Neuronal stem cell (in vitro differentiated cells): ENCODE measurements around the gene MAGEA10.

Experiments used
- DNase-seq: peaks from one replicate; pipeline ENCODE4 v3.0.0-alpha.2; 2013; ENCODE audit warnings: low spot score
- H2AFZ ChIP-seq: one replicate; pipeline ENCODE4 v1.6.1; 2013; ENCODE audit warnings: mild to moderate bottlenecking, low read length, inconsistent platforms
- H2AK5ac ChIP-seq: 2 replicates; pipeline ENCODE4 v1.6.1; 2013; ENCODE audit warnings: low read depth, mild to moderate bottlenecking, inconsistent platforms, low read length, moderate library complexity, mixed read lengths
- H2BK120ac ChIP-seq: 2 replicates; pipeline ENCODE4 v1.6.1; 2013; ENCODE audit warnings: low read depth, mild to moderate bottlenecking, inconsistent platforms, low read length, moderate library complexity, mixed read lengths
- H2BK12ac ChIP-seq: one replicate; pipeline ENCODE4 v1.6.1; 2013; ENCODE audit warnings: low read length, inconsistent platforms
- H2BK15ac ChIP-seq: 2 replicates; pipeline ENCODE4 v1.6.1; 2013; ENCODE audit warnings: mild to moderate bottlenecking, low read length, inconsistent platforms, mixed read lengths
- H2BK5ac ChIP-seq: one replicate; pipeline ENCODE4 v1.6.1; 2013; ENCODE audit warnings: inconsistent platforms, mild to moderate bottlenecking, low read length, moderate library complexity
- H3K14ac ChIP-seq: one replicate; pipeline ENCODE4 v1.6.1; 2013; ENCODE audit warnings: low read length, inconsistent platforms
- H3K18ac ChIP-seq: 2 replicates; pipeline ENCODE4 v1.6.1; 2013; ENCODE audit warnings: low read length, inconsistent platforms
- H3K23ac ChIP-seq: 2 replicates; pipeline ENCODE4 v1.6.1; 2013; ENCODE audit warnings: low read depth, mild to moderate bottlenecking, mixed read lengths, low read length, inconsistent platforms; ENCODE audit not compliant: poor library complexity
- H3K27ac ChIP-seq: replicated peaks from 3 replicates; pipeline ENCODE4 v1.5.1; 2013; ENCODE audit warnings: low read length, inconsistent platforms
- H3K27me3 ChIP-seq, 3 experiments: 2 replicates each; pipeline ENCODE4 v1.6.1; 2013; ENCODE audit warnings: low read length in 3 of 3, mild to moderate bottlenecking in 2 of 3, inconsistent platforms in 1 of 3, low read depth in 1 of 3, mixed read lengths in 1 of 3, moderate library complexity in 1 of 3; ENCODE audit not compliant: control insufficient read depth in 3 of 3, insufficient read depth in 3 of 3
- H3K36me3 ChIP-seq, 2 donors: replicated peaks in 1 of 2; 2 replicates each; pipeline ENCODE4 v1.6.1; 2013; ENCODE audit warnings: low read length in 2 of 2; ENCODE audit not compliant: control insufficient read depth in 2 of 2, insufficient read depth in 2 of 2
- H3K4ac ChIP-seq: 2 replicates; pipeline ENCODE4 v1.6.1; 2013; ENCODE audit warnings: inconsistent platforms, mild to moderate bottlenecking, low read length, moderate library complexity
- H3K4me1 ChIP-seq, 2 donors: 1 replicate in 1 of 2; 2 replicates in 1 of 2; pipeline ENCODE4 v1.6.1; 2013; ENCODE audit warnings: low read length in 2 of 2, low read depth in 1 of 2; ENCODE audit not compliant: control insufficient read depth in 2 of 2, insufficient read depth in 1 of 2
- H3K4me2 ChIP-seq: one replicate; pipeline ENCODE4 v1.6.1; 2013; ENCODE audit warnings: mild to moderate bottlenecking, low read length, inconsistent platforms; ENCODE audit not compliant: insufficient read depth, poor library complexity, severe bottlenecking
- H3K4me3 ChIP-seq, 2 donors: 2 replicates each; pipeline ENCODE4 v1.5.1; 2013; ENCODE audit warnings: low read length in 2 of 2, mild to moderate bottlenecking in 2 of 2, inconsistent platforms in 1 of 2, moderate library complexity in 1 of 2
- H3K79me1 ChIP-seq: one replicate; pipeline ENCODE4 v1.6.1; 2013; ENCODE audit warnings: low read depth, mild to moderate bottlenecking, inconsistent platforms, low read length, moderate library complexity
- H3K9ac ChIP-seq: one replicate; pipeline ENCODE4 v1.6.1; 2013; ENCODE audit warnings: mild to moderate bottlenecking, low read depth, low read length, inconsistent platforms; ENCODE audit not compliant: poor library complexity
- H3K9me3 ChIP-seq, 2 donors: replicated peaks in 1 of 2; 2 replicates each; pipeline versions ENCODE3 to v1.6.1; 2013; ENCODE audit warnings: low read length in 2 of 2, mild to moderate bottlenecking in 2 of 2, inconsistent platforms in 1 of 2, low read depth in 1 of 2, mixed read lengths in 1 of 2, moderate library complexity in 1 of 2; ENCODE audit not compliant: control insufficient read depth in 2 of 2, insufficient read depth in 1 of 2
- H4K8ac ChIP-seq: one replicate; pipeline ENCODE4 v1.6.1; 2013; ENCODE audit warnings: low read depth, mild to moderate bottlenecking, inconsistent platforms, low read length, moderate library complexity
- H4K91ac ChIP-seq: one replicate; pipeline ENCODE4 v1.6.1; 2013; ENCODE audit warnings: low read length, low read depth, mild to moderate bottlenecking, inconsistent platforms; ENCODE audit not compliant: poor library complexity
- WGBS, 2 donors: extraction: QIAGEN DNeasy Blood & Tissue Kit; methylation state at CpG; one replicate each; pipeline ENCODE4 v1.1.7; 2013; ENCODE audit warnings: missing lambda C conversion rate in 2 of 2, mixed read lengths in 1 of 2; ENCODE audit not compliant: insufficient read length in 2 of 2, insufficient replicate concordance in 1 of 2; ENCODE audit errors: extremely low coverage in 2 of 2; 5-methylcytosine and 5-hydroxymethylcytosine counted together

The MAGEA10 gene

GRCh38 chrX:152086141-152086540 is 52.2 kb downstream of the MAGEA10 start:
- Histone ChIP-seq H3K9me3 (no peaks in the 10 kb centered on the region), H3K9ac (no peak overlapping the region), H3K36me3 (no peaks in the 10 kb centered on the region), H3K14ac (no peak overlapping the region), H3K23ac (no peak overlapping the region), H2BK120ac (no peak overlapping the region), H2AK5ac (no peak overlapping the region), H3K4me2 (no peak overlapping the region), H2BK5ac (no peak overlapping the region), H3K18ac (no peak overlapping the region), H2AFZ (no peak overlapping the region), H3K4me1 (no peaks in the 10 kb centered on the region), H3K4me3 (no peak overlapping the region), H3K27me3 (no peaks in the 10 kb centered on the region), H3K27ac (no peak overlapping the region), H3K79me1 (no peaks in the 10 kb centered on the region), H2BK15ac (no peak overlapping the region), H3K4ac (no peak overlapping the region), H4K91ac (no peak overlapping the region), H2BK12ac (no peak overlapping the region), H4K8ac (no peak overlapping the region)
- DNase-seq: no peak
- WGBS, 2 donors: no CpG with 5 or more reads among the region's 6 CpGs
